OCI-LY1 (cell line): Measurements from ENCODE around the gene FLYWCH1.
"Not testable (repeated sequence)": the region's sequence is repeated elsewhere in the genome, so short reads cannot be mapped to it uniquely, and the experiment has no call there.

Experiments
- H2AFZ ChIP-seq: fragments of 200-600 bp; sonication (generic), shearing (Covaris generic); 2 replicates; pipeline ENCODE4 v1.6.0; 2014; ENCODE audit warnings: antibody characterized with exemption, mild to moderate bottlenecking, low read length
- H3F3A ChIP-seq: fragments of 200-600 bp; sonication (generic), shearing (Covaris generic); 2 replicates; pipeline ENCODE4 v1.6.0; 2014; ENCODE audit warnings: mild to moderate bottlenecking, antibody characterized with exemption, low read length, moderate library complexity; ENCODE audit not compliant: insufficient read depth
- H3K27ac ChIP-seq: fragments of 200-600 bp; sonication (generic); 2 replicates; pipeline ENCODE4 v1.5.1; 2014; ENCODE audit warnings: low read length, mixed run types, mild to moderate bottlenecking, low read depth; ENCODE audit not compliant: poor library complexity, severe bottlenecking
- H3K27me3 ChIP-seq: fragments of 200-600 bp; sonication (generic); 2 replicates; pipeline ENCODE4 v1.6.0; 2014; ENCODE audit warnings: antibody characterized with exemption, mild to moderate bottlenecking, low read length, moderate library complexity; ENCODE audit not compliant: insufficient read depth
- H3K36me3 ChIP-seq: fragments of 200-600 bp; sonication (generic); 2 replicates; pipeline ENCODE4 v1.6.1; 2014; ENCODE audit warnings: mild to moderate bottlenecking, antibody characterized with exemption, low read length, moderate library complexity, mixed read lengths; ENCODE audit not compliant: insufficient read depth
- H3K4me1 ChIP-seq: fragments of 200-600 bp; sonication (generic); 2 replicates; pipeline ENCODE4 v1.5.1; 2014; ENCODE audit warnings: mild to moderate bottlenecking, low read length, moderate library complexity; ENCODE audit not compliant: insufficient read depth, severe bottlenecking
- H3K4me2 ChIP-seq: fragments of 200-600 bp; sonication (generic), shearing (Covaris generic); 2 replicates; pipeline ENCODE4 v1.6.1; 2014; ENCODE audit warnings: low read length
- H3K4me3 ChIP-seq: fragments of 200-600 bp; sonication (generic); 2 replicates; pipeline ENCODE4 v1.5.1; 2014; ENCODE audit warnings: low read length, low read depth, mild to moderate bottlenecking, mixed read lengths; ENCODE audit not compliant: poor library complexity, severe bottlenecking
- H3K79me2 ChIP-seq: fragments of 200-600 bp; shearing (Covaris generic); 2 replicates; pipeline ENCODE4 v1.6.1; 2016; ENCODE audit warnings: mixed run types, low read length, mixed read lengths; ENCODE audit not compliant: insufficient read depth
- H3K9ac ChIP-seq: fragments of 200-600 bp; sonication (generic), shearing (Covaris generic); 2 replicates; pipeline ENCODE4 v1.6.1; 2014; ENCODE audit warnings: mild to moderate bottlenecking, low read length, mixed read lengths
- H3K9me2 ChIP-seq: fragments of 200-600 bp; sonication (generic), shearing (Covaris generic); 2 replicates; pipeline ENCODE4 v1.6.1; 2014; ENCODE audit warnings: low read depth, mild to moderate bottlenecking, low read length, mixed read lengths
- H3K9me3 ChIP-seq: fragments of 200-600 bp; shearing (Covaris generic); 2 replicates; pipeline ENCODE4 v1.6.1; 2014; ENCODE audit warnings: low read length, mixed read lengths
- H4K20me1 ChIP-seq: fragments of 200-600 bp; sonication (generic), shearing (Covaris generic); 2 replicates; pipeline ENCODE4 v1.6.0; 2016; ENCODE audit warnings: mild to moderate bottlenecking, low read length; ENCODE audit not compliant: insufficient read depth
- CTCF ChIP-seq: fragments of 200-600 bp; sonication (generic), shearing (Covaris generic); IDR thresholded peaks from 2 replicates; pipeline ENCODE4 v1.5.1; 2017; ENCODE audit warnings: mild to moderate bottlenecking, antibody characterized with exemption, low read length, moderate library complexity, mixed read lengths
- EZH2 ChIP-seq: fragments of 200-600 bp; sonication (generic), shearing (Covaris generic); IDR thresholded peaks from 2 replicates; pipeline ENCODE4 v1.8.0; 2017; ENCODE audit warnings: borderline replicate concordance, mixed run types, mild to moderate bottlenecking, antibody characterized with exemption, low read length, moderate library complexity, mixed read lengths

Gene FLYWCH1

GRCh38 chr16:2938206-2938605 is 26.5 kb downstream of the FLYWCH1 start:
- Histone ChIP-seq H3K9me3 (no peaks in the 10 kb centered on the region), H3K9me2 (no peaks in the 10 kb centered on the region), H3K27me3 (no peaks in the 10 kb centered on the region), H3K36me3 (peaks cover 35% of the 10 kb centered on the region), H3K4me1 (peaks cover 8% of the 10 kb centered on the region), H3K4me2 (no peak overlapping the region), H3K4me3 (no peak overlapping the region), H3K9ac (no peak overlapping the region), H2AFZ (no peak overlapping the region), H3F3A (no peaks in the 10 kb centered on the region), H4K20me1 (no peaks in the 10 kb centered on the region), H3K79me2 (no peaks in the 10 kb centered on the region), H3K27ac (no peak overlapping the region)
- TF ChIP-seq CTCF, result no peak
- no peak for TF ChIP-seq EZH2

- Histone ChIP-seq H3F3A (no peaks in the 10 kb centered on the region), H3K36me3 (peaks cover 33% of the 10 kb centered on the region), H3K9me3 (no peaks in the 10 kb centered on the region), H2AFZ (no peak overlapping the region), H3K4me2 (no peak overlapping the region), H3K79me2 (no peaks in the 10 kb centered on the region), H3K4me3 (no peak overlapping the region), H3K27me3 (no peaks in the 10 kb centered on the region), H3K27ac (no peak overlapping the region), H3K4me1 (peaks cover 7% of the 10 kb centered on the region), H4K20me1 (no peaks in the 10 kb centered on the region), H3K9me2 (no peaks in the 10 kb centered on the region), H3K9ac (no peak overlapping the region)
- TF ChIP-seq EZH2 (no peak), CTCF (no peak)
Measured at GRCh38 chr16:2939968-2940367, 28.2 kb downstream of the FLYWCH1 start.

GRCh38 chr16:2942045-2942444 is 30.3 kb downstream of the FLYWCH1 start:
- H3K4me3 ChIP-seq, result no peak overlapping the region
- H4K20me1 ChIP-seq, result no peaks in the 10 kb centered on the region
- H3K4me1 ChIP-seq, result no peaks in the 10 kb centered on the region
- no peak overlapping the region for H3K4me2 ChIP-seq
- H2AFZ ChIP-seq, result no peak overlapping the region
- peaks cover 37% of the 10 kb centered on the region for H3K36me3 ChIP-seq
- TF ChIP-seq CTCF, result no peak
- H3F3A ChIP-seq, result no peaks in the 10 kb centered on the region
- H3K9me3 ChIP-seq, result no peaks in the 10 kb centered on the region
- H3K9ac ChIP-seq, result no peak overlapping the region
- no peaks in the 10 kb centered on the region for H3K9me2 ChIP-seq
- no peaks in the 10 kb centered on the region for H3K79me2 ChIP-seq
- no peak overlapping the region for H3K27ac ChIP-seq
- H3K27me3 ChIP-seq, result no peaks in the 10 kb centered on the region

GRCh38 chr16:2943716-2944115 is 32.0 kb downstream of the FLYWCH1 start:
- not testable (repeated sequence) for H3K27me3 ChIP-seq, H3K4me2 ChIP-seq, H3K9me2 ChIP-seq, H3K4me1 ChIP-seq, H2AFZ ChIP-seq, H4K20me1 ChIP-seq, H3K9ac ChIP-seq, H3K4me3 ChIP-seq, H3F3A ChIP-seq, H3K27ac ChIP-seq, H3K9me3 ChIP-seq, H3K79me2 ChIP-seq
- peaks cover 37% of the 10 kb centered on the region for H3K36me3 ChIP-seq
